ENCODE results near the gene TMBIM6.

Gene TMBIM6

GRCh38 chr12:49806877-49807276, 65.5 kb downstream of the TMBIM6 start:
- TF ChIP-seq EZH2phosphoT487 (conservative IDR thresholded peaks at IDR 0.05; ENCODE audit: low read length): no peak
- Histone ChIP-seq H4K20me1 (ENCODE audit: low read depth, low read length) (no peaks in the 10 kb centered on the region), H3K27ac (ENCODE audit: low read depth, low read length) (no peak overlapping the region), H2AFZ (ENCODE audit: low read depth, low read length, severe bottlenecking) (no peak overlapping the region), H3F3A (ENCODE audit: insufficient read depth) (no peaks in the 10 kb centered on the region), H3K79me2 (ENCODE audit: insufficient read depth, low read length) (no peaks in the 10 kb centered on the region), H3K4me3 (ENCODE audit: insufficient read depth, low read length, poor library complexity, severe bottlenecking) (no peak overlapping the region), H3K27me3 (ENCODE audit: low read length) (no peaks in the 10 kb centered on the region), H3K9me3 (ENCODE audit: insufficient read depth, low read length) (no peaks in the 10 kb centered on the region), H3K36me3 (ENCODE audit: low read length) (no peaks in the 10 kb centered on the region), H3K9me2 (replicated peaks; ENCODE audit: insufficient read depth, low read length) (no peaks in the 10 kb centered on the region), H3K9ac (ENCODE audit: low read length) (no peak overlapping the region), H3K4me2 (ENCODE audit: low read depth, low read length, poor library complexity, severe bottlenecking) (no peak overlapping the region)

GRCh38 chr12:49807991-49808580, 66.7 kb downstream of the TMBIM6 start:
- H3F3A ChIP-seq (ENCODE audit: insufficient read depth): no peaks in the 10 kb centered on the region
- H3K27ac ChIP-seq (ENCODE audit: low read depth, low read length): no peak overlapping the region
- no peaks in the 10 kb centered on the region for H3K36me3 ChIP-seq (ENCODE audit: low read length)
- no peak overlapping the region for H3K9ac ChIP-seq (ENCODE audit: low read length)
- H3K4me3 ChIP-seq (ENCODE audit: insufficient read depth, low read length, poor library complexity, severe bottlenecking): no peak overlapping the region
- no peak overlapping the region for H2AFZ ChIP-seq (ENCODE audit: low read depth, low read length, severe bottlenecking)
- H3K79me2 ChIP-seq (ENCODE audit: insufficient read depth, low read length): no peaks in the 10 kb centered on the region
- no peak overlapping the region for H3K4me2 ChIP-seq (ENCODE audit: low read depth, low read length, poor library complexity, severe bottlenecking)
- no peaks in the 10 kb centered on the region for H3K27me3 ChIP-seq (ENCODE audit: low read length)
- H3K9me3 ChIP-seq (ENCODE audit: insufficient read depth, low read length): no peaks in the 10 kb centered on the region
- TF ChIP-seq EZH2phosphoT487 (conservative IDR thresholded peaks at IDR 0.05; ENCODE audit: low read length) (no peak), CTCF (IDR thresholded peaks at IDR 0.05; ENCODE audit: insufficient read depth, low read length, poor library complexity, severe bottlenecking) (no peak)
- H4K20me1 ChIP-seq (ENCODE audit: low read depth, low read length): no peaks in the 10 kb centered on the region
- H3K9me2 ChIP-seq (replicated peaks; ENCODE audit: insufficient read depth, low read length): no peaks in the 10 kb centered on the region

- Histone ChIP-seq H3K9me2 (replicated peaks; ENCODE audit: insufficient read depth, low read length) (no peaks in the 10 kb centered on the region), H3K9ac (ENCODE audit: low read length) (no peak overlapping the region), H3K79me2 (ENCODE audit: insufficient read depth, low read length) (no peaks in the 10 kb centered on the region), H3F3A (ENCODE audit: insufficient read depth) (no peaks in the 10 kb centered on the region), H3K27ac (ENCODE audit: low read depth, low read length) (no peak overlapping the region), H4K20me1 (ENCODE audit: low read depth, low read length) (no peaks in the 10 kb centered on the region), H3K4me3 (ENCODE audit: insufficient read depth, low read length, poor library complexity, severe bottlenecking) (no peak overlapping the region), H3K9me3 (ENCODE audit: insufficient read depth, low read length) (no peaks in the 10 kb centered on the region), H3K27me3 (ENCODE audit: low read length) (no peaks in the 10 kb centered on the region), H2AFZ (ENCODE audit: low read depth, low read length, severe bottlenecking) (no peak overlapping the region), H3K36me3 (ENCODE audit: low read length) (no peaks in the 10 kb centered on the region), H3K4me2 (ENCODE audit: low read depth, low read length, poor library complexity, severe bottlenecking) (no peak overlapping the region)
- TF ChIP-seq EZH2phosphoT487 (conservative IDR thresholded peaks at IDR 0.05; ENCODE audit: low read length) (no peak), CTCF (IDR thresholded peaks at IDR 0.05; ENCODE audit: insufficient read depth, low read length, poor library complexity, severe bottlenecking) (no peak)
These were observed 67.5 kb downstream of the TMBIM6 start for GRCh38 chr12:49808686-49809380.

GRCh38 chr12:49809381-49809905, 68.1 kb downstream of the TMBIM6 start:
- H3K9me2 ChIP-seq (replicated peaks; ENCODE audit: insufficient read depth, low read length): no peaks in the 10 kb centered on the region
- H3K4me3 ChIP-seq (ENCODE audit: insufficient read depth, low read length, poor library complexity, severe bottlenecking): no peak overlapping the region
- H3K9ac ChIP-seq (ENCODE audit: low read length): no peak overlapping the region
- no peak overlapping the region for H3K27ac ChIP-seq (ENCODE audit: low read depth, low read length)
- H4K20me1 ChIP-seq (ENCODE audit: low read depth, low read length): no peaks in the 10 kb centered on the region
- H3K36me3 ChIP-seq (ENCODE audit: low read length): no peaks in the 10 kb centered on the region
- H2AFZ ChIP-seq (ENCODE audit: low read depth, low read length, severe bottlenecking): no peak overlapping the region
- no peaks in the 10 kb centered on the region for H3F3A ChIP-seq (ENCODE audit: insufficient read depth)
- no peaks in the 10 kb centered on the region for H3K27me3 ChIP-seq (ENCODE audit: low read length)
- no peaks in the 10 kb centered on the region for H3K9me3 ChIP-seq (ENCODE audit: insufficient read depth, low read length)
- H3K4me2 ChIP-seq (ENCODE audit: low read depth, low read length, poor library complexity, severe bottlenecking): no peak overlapping the region
- TF ChIP-seq EZH2phosphoT487 (conservative IDR thresholded peaks at IDR 0.05; ENCODE audit: low read length) (no peak), CTCF (IDR thresholded peaks at IDR 0.05; ENCODE audit: insufficient read depth, low read length, poor library complexity, severe bottlenecking) (no peak)
- H3K79me2 ChIP-seq (ENCODE audit: insufficient read depth, low read length): no peaks in the 10 kb centered on the region
